Stomach smooth muscle (tissue), 2 donors: Measurements from ENCODE around the gene TBC1D9.
"Not testable (repeated sequence)": the region's sequence is repeated elsewhere in the genome, so short reads cannot be mapped to it uniquely, and the experiment has no call there.

Source experiments
- H3K27ac ChIP-seq: one replicate; pipeline ENCODE4 v1.7.0; 2013; ENCODE audit warnings: mild to moderate bottlenecking, low read length, inconsistent platforms
- H3K27me3 ChIP-seq, 2 donors: one replicate each; pipeline ENCODE4 v1.7.0; 2013; ENCODE audit warnings: low read length in 2 of 2; ENCODE audit not compliant: insufficient read depth in 2 of 2, control insufficient read depth in 1 of 2
- H3K36me3 ChIP-seq, 2 donors: one replicate each; pipeline ENCODE4 v1.7.0; 2013; ENCODE audit warnings: low read length in 2 of 2; ENCODE audit not compliant: control insufficient read depth in 2 of 2, insufficient read depth in 2 of 2
- H3K4me1 ChIP-seq: one replicate; pipeline ENCODE4 v1.7.0; 2013; ENCODE audit warnings: low read length; ENCODE audit not compliant: control insufficient read depth, insufficient read depth
- H3K4me3 ChIP-seq, 2 donors: one replicate each; pipeline ENCODE4 v1.7.0; 2013; ENCODE audit warnings: low read length in 2 of 2
- H3K9ac ChIP-seq, 2 donors: one replicate each; pipeline ENCODE4 v1.7.0; 2013; ENCODE audit warnings: low read length in 2 of 2, mild to moderate bottlenecking in 1 of 2
- H3K9me3 ChIP-seq, 2 donors: one replicate each; pipeline ENCODE4 v1.7.0; 2013; ENCODE audit warnings: low read length in 2 of 2; ENCODE audit not compliant: control insufficient read depth in 2 of 2
- donor health status: healthy.
- donor health status: Pancreatic carcinoma.

The TBC1D9 gene

GRCh38 chr4:140756319-140757231 is at the start of gene TBC1D9:
Gene TBC1D9, minus strand, starts transcription at chr4:140756385. Its CDS starts 340 bp downstream, at chr4:140756045.
- Histone ChIP-seq H3K9ac (peak within 1 kb of the TSS; percentile 68 to 79), H3K27ac (peak within 1 kb of the TSS; percentile 74), H3K27me3 (no peaks in the 10 kb centered on the region), H3K9me3 (no peaks in the 10 kb centered on the region), H3K4me3 (peak within 1 kb of the TSS; percentile 53 to 87), H3K4me1 (peaks cover 7% of the 10 kb centered on the region), H3K36me3 (no peaks in the 10 kb centered on the region)

- H3K4me3 ChIP-seq: no peak overlapping the region
- no peaks in the 10 kb centered on the region for H3K9me3 ChIP-seq
- no peaks in the 10 kb centered on the region for H3K36me3 ChIP-seq
- H3K27me3 ChIP-seq: no peaks in the 10 kb centered on the region
- H3K4me1 ChIP-seq: no peaks in the 10 kb centered on the region
- H3K9ac ChIP-seq: no peak overlapping the region
- H3K27ac ChIP-seq: no peak overlapping the region
Measured at GRCh38 chr4:140805293-140805692, 49.1 kb upstream of the TBC1D9 start.

- Histone ChIP-seq H3K4me1 (no peaks in the 10 kb centered on the region), H3K27me3 (no peaks in the 10 kb centered on the region), H3K4me3 (no peak overlapping the region), H3K9ac (no peak overlapping the region), H3K27ac (no peak overlapping the region), H3K9me3 (no peaks in the 10 kb centered on the region), H3K36me3 (no peaks in the 10 kb centered on the region)
Measured at GRCh38 chr4:140802591-140802990, 46.4 kb upstream of the TBC1D9 start.

DNA sequence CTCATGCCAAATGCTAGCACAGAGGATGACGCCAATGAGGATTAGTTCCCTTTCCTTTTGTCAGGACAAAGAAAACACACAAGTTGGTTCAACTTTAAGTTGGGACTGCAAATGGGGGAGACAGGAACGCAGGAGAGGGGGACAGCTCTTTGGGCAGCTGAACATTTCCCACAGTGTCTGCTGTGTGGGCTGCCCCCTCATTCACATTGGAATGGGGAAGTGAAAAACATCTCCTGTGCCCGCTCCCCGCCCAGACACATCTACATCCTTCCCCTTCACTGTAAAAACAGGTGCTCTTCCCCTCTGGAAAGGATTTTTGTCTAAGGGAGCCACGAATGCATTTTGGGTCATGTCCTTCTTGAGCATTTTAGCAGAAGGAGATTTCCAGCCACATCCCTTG is 44.5 kb upstream of the TBC1D9 start:
- no peaks in the 10 kb centered on the region for H3K4me1 ChIP-seq
- no peaks in the 10 kb centered on the region for H3K27me3 ChIP-seq
- H3K36me3 ChIP-seq: no peaks in the 10 kb centered on the region
- no peak overlapping the region for H3K27ac ChIP-seq
- H3K4me3 ChIP-seq: no peak overlapping the region
- H3K9me3 ChIP-seq: no peaks in the 10 kb centered on the region
- no peak overlapping the region for H3K9ac ChIP-seq

GRCh38 chr4:140799686-140800225 is 43.6 kb upstream of the TBC1D9 start:
- H3K4me1 ChIP-seq: no peaks in the 10 kb centered on the region
- no peaks in the 10 kb centered on the region for H3K9me3 ChIP-seq
- H3K36me3 ChIP-seq: no peaks in the 10 kb centered on the region
- H3K9ac ChIP-seq: no peak overlapping the region
- no peaks in the 10 kb centered on the region for H3K27me3 ChIP-seq
- H3K27ac ChIP-seq: no peak overlapping the region
- no peak overlapping the region for H3K4me3 ChIP-seq

DNA sequence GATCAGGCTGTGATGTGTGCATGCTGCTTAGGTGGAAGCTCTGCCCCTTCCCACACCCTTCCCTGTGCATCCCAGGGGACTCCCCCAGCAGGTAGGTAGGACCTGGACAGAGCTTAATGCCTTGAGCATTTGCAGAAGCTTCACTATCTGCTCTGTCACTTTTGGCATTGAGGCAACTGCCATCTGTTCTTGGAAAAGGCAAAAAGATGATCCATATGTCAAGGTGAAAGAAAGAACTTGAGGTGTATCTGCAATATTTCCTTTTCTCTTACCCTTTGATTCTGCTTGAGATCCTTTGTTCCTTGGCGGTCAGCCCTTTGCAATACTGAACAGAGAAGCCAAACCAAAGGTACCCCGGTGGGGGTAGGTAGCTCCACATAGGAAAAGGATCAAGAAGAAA is 37.1 kb upstream of the TBC1D9 start:
- peaks cover 0 to 5% of the 10 kb centered on the region in 2 donors for H3K9me3 ChIP-seq
- H3K27me3 ChIP-seq: no peaks in the 10 kb centered on the region
- no peak overlapping the region for H3K9ac ChIP-seq
- H3K27ac ChIP-seq: no peak overlapping the region
- no peak overlapping the region for H3K4me3 ChIP-seq
- H3K4me1 ChIP-seq: no peaks in the 10 kb centered on the region
- H3K36me3 ChIP-seq: no peaks in the 10 kb centered on the region

GRCh38 chr4:140790765-140791164 is 34.6 kb upstream of the TBC1D9 start:
- H3K9ac ChIP-seq: no peak overlapping the region

DNA sequence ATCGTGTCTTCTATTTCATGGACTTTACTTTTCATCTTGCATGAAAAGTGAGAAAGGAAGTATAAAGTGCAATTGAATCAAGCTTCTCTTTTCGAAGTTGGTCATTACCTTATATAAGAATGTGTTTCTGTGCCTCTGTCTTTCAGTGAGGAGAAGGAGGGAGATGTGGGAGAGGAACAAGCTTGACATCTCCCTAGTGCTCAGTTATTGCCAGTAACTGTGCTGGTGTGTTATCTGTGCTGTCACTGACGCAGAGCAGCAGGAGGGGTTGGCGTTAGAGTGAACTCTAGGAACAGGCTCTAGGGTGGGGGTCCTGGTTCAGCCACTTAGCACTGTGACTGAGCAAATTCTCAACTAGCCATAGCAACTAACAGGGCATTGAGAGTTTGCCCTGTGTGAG is 34.0 kb upstream of the TBC1D9 start:
- Histone ChIP-seq H3K4me3 (no peak overlapping the region), H3K27ac (no peak overlapping the region), H3K9ac (no peak overlapping the region), H3K36me3 (no peaks in the 10 kb centered on the region), H3K27me3 (no peaks in the 10 kb centered on the region), H3K9me3 (peaks cover 0 to 5% of the 10 kb centered on the region in 2 donors), H3K4me1 (no peaks in the 10 kb centered on the region)

More at GRCh38 chr4:140790765-140791164, 34.6 kb upstream of the TBC1D9 start:
- Histone ChIP-seq H3K4me3 (no peak overlapping the region), H3K9me3 (peaks cover 0 to 5% of the 10 kb centered on the region in 2 donors), H3K36me3 (no peaks in the 10 kb centered on the region), H3K27ac (no peak overlapping the region), H3K4me1 (no peaks in the 10 kb centered on the region), H3K27me3 (no peaks in the 10 kb centered on the region)

DNA sequence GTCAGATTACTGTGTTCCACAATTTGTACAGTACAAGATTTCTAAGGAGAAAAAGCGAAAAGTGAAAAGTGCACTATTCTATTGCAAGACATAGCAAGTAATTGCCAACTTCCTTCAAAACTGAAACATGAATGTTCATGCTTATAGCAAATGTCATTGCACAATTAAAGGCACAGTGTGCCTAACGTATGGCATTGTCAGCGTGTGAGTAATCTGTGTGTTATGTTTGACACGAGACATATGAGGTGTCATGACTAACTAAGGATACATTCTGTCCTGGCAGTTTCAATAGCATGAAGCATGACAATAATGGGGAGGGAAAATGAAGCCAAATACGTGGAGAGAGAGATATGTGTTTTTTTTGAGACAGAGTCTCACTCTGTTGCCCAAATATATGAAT is 33.6 kb upstream of the TBC1D9 start:
- H3K9me3 ChIP-seq: peaks cover 0 to 5% of the 10 kb centered on the region in 2 donors
- no peak overlapping the region for H3K9ac ChIP-seq
- H3K36me3 ChIP-seq: no peaks in the 10 kb centered on the region
- H3K4me3 ChIP-seq: no peak overlapping the region
- no peak overlapping the region for H3K27ac ChIP-seq
- no peaks in the 10 kb centered on the region for H3K4me1 ChIP-seq
- no peaks in the 10 kb centered on the region for H3K27me3 ChIP-seq

DNA sequence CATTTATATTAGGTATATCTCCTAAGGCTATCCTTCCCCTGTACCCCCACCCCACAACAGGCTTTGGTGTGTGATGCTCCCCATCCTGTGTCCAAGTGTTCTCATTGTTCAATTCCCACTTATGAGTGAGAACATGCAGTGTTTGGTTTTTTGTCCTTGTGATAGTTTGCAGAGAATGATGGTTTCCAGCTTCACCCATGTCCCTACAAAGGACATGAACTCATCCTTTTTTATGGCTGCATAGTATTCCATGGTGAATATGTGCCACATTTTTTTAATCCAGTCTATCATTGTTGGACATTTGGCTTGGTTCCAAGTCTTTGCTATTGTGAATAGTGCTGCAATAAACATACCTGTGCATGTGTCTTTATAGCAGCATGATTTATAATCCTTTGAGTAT is 26.6 kb upstream of the TBC1D9 start:
- H3K36me3 ChIP-seq, H3K27ac ChIP-seq, H3K4me1 ChIP-seq, H3K9ac ChIP-seq, H3K27me3 ChIP-seq, H3K4me3 ChIP-seq, H3K9me3 ChIP-seq: not testable (repeated sequence)

GRCh38 chr4:140781596-140781995 is 25.4 kb upstream of the TBC1D9 start:
- Histone ChIP-seq H3K9me3 (no peaks in the 10 kb centered on the region), H3K4me3 (no peak overlapping the region), H3K9ac (no peak overlapping the region), H3K4me1 (no peaks in the 10 kb centered on the region), H3K27ac (no peak overlapping the region), H3K27me3 (no peaks in the 10 kb centered on the region), H3K36me3 (no peaks in the 10 kb centered on the region)
